H9 (cell line): Measurements from ENCODE around the gene PCDHA6. TPM values are rescaled to one million over a fixed set of nuclear protein-coding genes. Genes with fewer than 3 reads are reported as not detected.

Source experiments
- DNase-seq: peaks from one replicate; pipeline ENCODE4 v3.0.0-alpha.2; 2017
- H2AFZ ChIP-seq: one replicate; pipeline ENCODE4 v1.6.1; 2013; ENCODE audit warnings: mild to moderate bottlenecking, low read length, control low read depth, moderate library complexity
- H2AK5ac ChIP-seq: 2 replicates; pipeline ENCODE4 v1.6.1; 2013; ENCODE audit warnings: low read length, control low read depth, mixed read lengths; ENCODE audit not compliant: insufficient read length
- H2BK120ac ChIP-seq: one replicate; pipeline ENCODE4 v1.6.1; 2013; ENCODE audit warnings: low read depth, mild to moderate bottlenecking, low read length, control low read depth, inconsistent platforms; ENCODE audit not compliant: poor library complexity, severe bottlenecking
- H2BK12ac ChIP-seq: 2 replicates; pipeline ENCODE4 v1.6.1; 2013; ENCODE audit warnings: low read length, control low read depth, mixed read lengths, low read depth; ENCODE audit not compliant: insufficient read length
- H2BK15ac ChIP-seq: 2 replicates; pipeline ENCODE4 v1.6.1; 2013; ENCODE audit warnings: low read depth, low read length, control low read depth
- H2BK20ac ChIP-seq: one replicate; pipeline ENCODE4 v1.6.1; 2013; ENCODE audit warnings: low read depth, mild to moderate bottlenecking, low read length, control low read depth, inconsistent platforms; ENCODE audit not compliant: poor library complexity, severe bottlenecking
- H2BK5ac ChIP-seq: 2 replicates; pipeline ENCODE4 v1.6.1; 2013; ENCODE audit warnings: low read length, control low read depth, mixed read lengths; ENCODE audit not compliant: insufficient read length
- H3K14ac ChIP-seq: 2 replicates; pipeline ENCODE4 v1.6.1; 2013; ENCODE audit warnings: low read length, control low read depth; ENCODE audit not compliant: insufficient read depth
- H3K18ac ChIP-seq: 2 replicates; pipeline ENCODE4 v1.6.1; 2013; ENCODE audit warnings: low read depth, mild to moderate bottlenecking, mixed read lengths, low read length, control low read depth; ENCODE audit not compliant: insufficient read length
- H3K23ac ChIP-seq: 2 replicates; pipeline ENCODE4 v1.6.1; 2013; ENCODE audit warnings: low read length, control low read depth, mixed read lengths, low read depth; ENCODE audit not compliant: insufficient read length
- H3K23me2 ChIP-seq: 2 replicates; pipeline ENCODE4 v1.6.1; 2013; ENCODE audit warnings: low read depth, mild to moderate bottlenecking, mixed read lengths, low read length, control low read depth; ENCODE audit not compliant: insufficient read length, poor library complexity, severe bottlenecking
- H3K27ac ChIP-seq: 2 replicates; pipeline ENCODE4 v1.5.1; 2013; ENCODE audit warnings: low read length, control low read depth, mixed read lengths, low read depth; ENCODE audit not compliant: insufficient read length
- H3K27me3 ChIP-seq: 2 replicates; pipeline ENCODE4 v1.6.1; 2013; ENCODE audit warnings: low read length, control low read depth, inconsistent platforms; ENCODE audit not compliant: insufficient read depth
- H3K4ac ChIP-seq: 2 replicates; pipeline ENCODE4 v1.6.1; 2013; ENCODE audit warnings: low read depth, mild to moderate bottlenecking, control low read depth, inconsistent platforms, low read length, moderate library complexity
- H3K4me1 ChIP-seq: 2 replicates; pipeline ENCODE4 v1.6.1; 2013; ENCODE audit warnings: low read length, control low read depth, inconsistent platforms; ENCODE audit not compliant: insufficient read depth
- H3K4me2 ChIP-seq: 2 replicates; pipeline ENCODE4 v1.6.1; 2013; ENCODE audit warnings: low read length, control low read depth, mixed read lengths; ENCODE audit not compliant: insufficient read length, insufficient read depth
- H3K56ac ChIP-seq: 2 replicates; pipeline ENCODE4 v1.6.1; 2013; ENCODE audit warnings: low read depth, mild to moderate bottlenecking, mixed read lengths, low read length, control low read depth; ENCODE audit not compliant: insufficient read length
- H3K79me1 ChIP-seq: 2 replicates; pipeline ENCODE4 v1.6.1; 2013; ENCODE audit warnings: low read depth, mild to moderate bottlenecking, moderate library complexity, low read length, control low read depth, inconsistent platforms; ENCODE audit not compliant: insufficient read depth, poor library complexity, severe bottlenecking
- H3K79me2 ChIP-seq: 2 replicates; pipeline ENCODE4 v1.6.1; 2013; ENCODE audit warnings: low read length, control low read depth, inconsistent platforms; ENCODE audit not compliant: insufficient read depth
- H3K9ac ChIP-seq: 2 replicates; pipeline ENCODE4 v1.6.1; 2013; ENCODE audit warnings: low read length, control low read depth, mixed read lengths; ENCODE audit not compliant: insufficient read length; ENCODE audit errors: extremely low read depth
- H3K9me3 ChIP-seq: one replicate; pipeline ENCODE4 v1.6.1; 2013; ENCODE audit warnings: low read depth, low read length, inconsistent platforms; ENCODE audit not compliant: control insufficient read depth
- H3T11ph ChIP-seq: one replicate; pipeline ENCODE4 v1.6.1; 2013; ENCODE audit warnings: mild to moderate bottlenecking, low read length, control low read depth, inconsistent platforms
- H4K20me1 ChIP-seq: one replicate; pipeline ENCODE4 v1.6.1; 2013; ENCODE audit not compliant: control insufficient read depth, insufficient read length, insufficient read depth
- H4K5ac ChIP-seq: 2 replicates; pipeline ENCODE4 v1.6.1; 2013; ENCODE audit warnings: low read depth, mild to moderate bottlenecking, mixed read lengths, low read length, control low read depth; ENCODE audit not compliant: insufficient read length
- H4K8ac ChIP-seq: replicated peaks from 2 replicates; pipeline ENCODE4 v1.6.1; 2013; ENCODE audit warnings: low read length, control low read depth, mixed read lengths, low read depth; ENCODE audit not compliant: insufficient read length
- H4K91ac ChIP-seq: 2 replicates; pipeline ENCODE4 v1.6.1; 2013; ENCODE audit warnings: low read depth, mild to moderate bottlenecking, moderate library complexity, mixed read lengths, low read length, control low read depth; ENCODE audit not compliant: insufficient read length
- H3K27ac Mint-ChIP-seq, 3 experiments: 2 replicates in 2 of 3; 3 replicates in 1 of 3; pipeline ENCODE4 v1.8.0; 2020 to 2021; ENCODE audit warnings: mixed read lengths in 3 of 3, mild to moderate bottlenecking in 1 of 3, moderate library complexity in 1 of 3
- H3K27me3 Mint-ChIP-seq: 2 replicates; pipeline ENCODE4 v1.8.0; 2021; ENCODE audit warnings: low read depth, mild to moderate bottlenecking, moderate library complexity, mixed read lengths
- H3K36me3 Mint-ChIP-seq, 3 experiments: 2 replicates in 2 of 3; 3 replicates in 1 of 3; pipeline ENCODE4 v1.8.0; 2020 to 2021; ENCODE audit warnings: low read depth in 3 of 3, mixed read lengths in 3 of 3; ENCODE audit not compliant: insufficient read depth in 1 of 3
- H3K4me1 Mint-ChIP-seq, 2 experiments: 2 replicates each; pipeline ENCODE4 v1.8.0; 2020; ENCODE audit warnings: mixed read lengths in 2 of 2
- H3K4me3 Mint-ChIP-seq, 2 experiments: 2 replicates in 1 of 2; 3 replicates in 1 of 2; pipeline ENCODE4 v1.8.0; 2020 to 2021; ENCODE audit warnings: mild to moderate bottlenecking in 2 of 2, mixed read lengths in 2 of 2, moderate library complexity in 1 of 2
- H3K9me3 Mint-ChIP-seq, 2 experiments: 2 replicates in 1 of 2; 3 replicates in 1 of 2; pipeline ENCODE4 v1.8.0; 2020; ENCODE audit warnings: mild to moderate bottlenecking in 2 of 2, mixed read lengths in 2 of 2, moderate library complexity in 1 of 2
- CTCF ChIP-seq: fragments of 200-600 bp; sonication (generic); conservative IDR thresholded peaks from 3 replicates; pipeline ENCODE4 v1.8.0; 2021; ENCODE audit warnings: antibody characterized with exemption, mild to moderate bottlenecking
- WGBS: extraction: QIAGEN DNeasy Blood & Tissue Kit; methylation state at CpG from one replicate; pipeline ENCODE4 v1.1.7; 2013; ENCODE audit warnings: missing lambda C conversion rate, low lambda C conversion rate, mixed read lengths; ENCODE audit not compliant: insufficient read length; ENCODE audit errors: extremely low coverage; 5-methylcytosine and 5-hydroxymethylcytosine counted together
- total RNA-seq: library from RNA; stranded (reverse); gene quantifications from 2 replicates; pipeline ENCODE4 v1.2.1, GENCODE V29; 2021

The PCDHA6 gene
- total RNA-seq, 1 experiment from 2014 or later = 4.5 TPM

GRCh38 chr5:140796718-140797095, 31.1 kb upstream of the PCDHA6 start:
- Histone ChIP-seq H2BK12ac (no peak overlapping the region), H4K91ac (no peak overlapping the region), H2BK5ac (no peak overlapping the region), H4K20me1 (no peaks in the 10 kb centered on the region), H3K79me1 (no peaks in the 10 kb centered on the region), H3T11ph (no peak overlapping the region), H4K8ac (no peak overlapping the region), H4K5ac (no peak overlapping the region), H2BK15ac (no peak overlapping the region), H2BK20ac (no peak overlapping the region), H3K18ac (no peak overlapping the region), H3K9ac (no peak overlapping the region), H3K23ac (no peak overlapping the region), H3K14ac (no peak overlapping the region; the same call in 1 of the 2 replicates), H3K79me2 (no peaks in the 10 kb centered on the region), H3K4me1 (no peaks in the 10 kb centered on the region), H3K56ac (no peak overlapping the region), H2AK5ac (no peak overlapping the region), H3K9me3 (no peaks in the 10 kb centered on the region), H2BK120ac (no peak overlapping the region), H3K4me2 (no peak overlapping the region), H3K27me3 (no peaks in the 10 kb centered on the region), H3K27ac (no peak overlapping the region), H3K23me2 (peaks cover 2% of the 10 kb centered on the region), H3K4ac (no peak overlapping the region), H2AFZ (no peak overlapping the region)
- no peak overlapping the region for H3K27ac Mint-ChIP-seq
- no peaks in the 10 kb centered on the region for H3K27me3 Mint-ChIP-seq
- no peak overlapping the region for H3K4me3 Mint-ChIP-seq
- H3K4me1 Mint-ChIP-seq = no peaks in the 10 kb centered on the region
- peaks cover 2 to 44% (median 23%) of the 10 kb centered on the region in 3 experiments for H3K36me3 Mint-ChIP-seq
- no CpG with 5 or more reads among the region's 39 CpGs for WGBS
- no peak for DNase-seq
- H3K9me3 Mint-ChIP-seq = peaks cover 51 to 67% of the 10 kb centered on the region in 2 experiments
- no peak for TF ChIP-seq CTCF
